NCI-H1436 (cell line): ENCODE data around the gene TMEM232.

Experiments used
- DNase-seq: peaks from one replicate; lab custom pipeline; 2025; lab: John Stamatoyannopoulos, UW

Gene TMEM232

GRCh38 chr5:110514030-110514429 lies 212.4 kb downstream of the TMEM232 start:
- no peak for DNase-seq

- DNase-seq, result no peak
Measured at GRCh38 chr5:110512266-110512665, 214.2 kb downstream of the TMEM232 start.

- DNase-seq, result no peak
Measured at GRCh38 chr5:110510146-110510545, 216.3 kb downstream of the TMEM232 start.

- DNase-seq, result no peak
Measured at GRCh38 chr5:110507972-110508371, 218.5 kb downstream of the TMEM232 start.

GRCh38 chr5:110506378-110506777 lies 220.1 kb downstream of the TMEM232 start:
- DNase-seq, result no peak

- no peak for DNase-seq
Measured at GRCh38 chr5:110496276-110496675, 230.2 kb downstream of the TMEM232 start.

- DNase-seq, result no peak
Measured at GRCh38 chr5:110492446-110492845, 234.0 kb downstream of the TMEM232 start.

- no peak for DNase-seq
Measured at GRCh38 chr5:110478895-110479294, 247.6 kb downstream of the TMEM232 start.

GRCh38 chr5:110477911-110478310 lies 248.6 kb downstream of the TMEM232 start:
- no peak for DNase-seq

- DNase-seq, result no peak
Measured at GRCh38 chr5:110476164-110476563, 250.3 kb downstream of the TMEM232 start.

- no peak for DNase-seq
Measured at GRCh38 chr5:110475529-110475928, 250.9 kb downstream of the TMEM232 start.

GRCh38 chr5:110469486-110469885 lies 257.0 kb downstream of the TMEM232 start:
- DNase-seq, result no peak

- no peak for DNase-seq
Measured at GRCh38 chr5:110463106-110463505, 263.4 kb downstream of the TMEM232 start.

- DNase-seq, result no peak
Measured at GRCh38 chr5:110460837-110461236, 265.6 kb downstream of the TMEM232 start.

- DNase-seq, result no peak
Measured at GRCh38 chr5:110458313-110458712, 268.2 kb downstream of the TMEM232 start.

- DNase-seq, result no peak
Measured at GRCh38 chr5:110442856-110443255, 283.6 kb downstream of the TMEM232 start.

- DNase-seq, result no peak
Measured at GRCh38 chr5:110441035-110441434, 285.4 kb downstream of the TMEM232 start.

- no peak for DNase-seq
Measured at GRCh38 chr5:110440058-110440457, 286.4 kb downstream of the TMEM232 start.

- DNase-seq, result no peak
Measured at GRCh38 chr5:110439296-110439695, 287.2 kb downstream of the TMEM232 start.

GRCh38 chr5:110435207-110435606 lies 291.3 kb downstream of the TMEM232 start:
- DNase-seq, result no peak

GRCh38 chr5:110431603-110432002 lies 294.9 kb downstream of the TMEM232 start:
- DNase-seq, result no peak

- no peak for DNase-seq
Measured at GRCh38 chr5:110414360-110414759, 312.1 kb downstream of the TMEM232 start.

GRCh38 chr5:110413856-110414255 lies 312.6 kb downstream of the TMEM232 start:
- DNase-seq, result no peak

- no peak for DNase-seq
Measured at GRCh38 chr5:110409571-110409970, 316.9 kb downstream of the TMEM232 start.

- no peak for DNase-seq
Measured at GRCh38 chr5:110402562-110402961, 323.9 kb downstream of the TMEM232 start.
